ENCODE data around the gene COL8A1. TPM values are rescaled to one million over a fixed set of nuclear protein-coding genes. Genes with fewer than 3 reads are reported as not detected.

COL8A1 gene
- total RNA-seq, 4 donors from 2014 or later: 2.2 to 8.6 (median 5.1) TPM

DNA sequence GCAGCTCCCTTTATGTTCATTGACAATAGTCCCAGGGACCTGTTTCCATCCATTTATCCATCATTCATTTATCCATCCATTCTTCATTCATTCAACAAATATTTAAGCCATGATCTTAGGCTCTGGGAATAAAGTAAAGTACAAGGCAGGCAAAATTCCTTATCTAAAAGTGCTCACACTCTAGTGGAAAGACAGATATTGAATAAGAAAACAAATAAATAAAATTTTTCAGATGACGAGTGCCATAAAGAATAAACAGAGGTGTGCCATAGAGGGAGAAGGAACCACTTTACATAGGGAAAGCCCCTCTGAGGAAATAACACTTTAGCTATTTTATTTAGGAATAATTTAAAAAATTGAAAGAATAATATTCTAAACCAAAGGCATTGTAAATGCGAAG is 76.2 kb downstream of the COL8A1 start:
- intact Hi-C loops (cut with DNase I; ENCODE audit: low total_unique reads) (no loop called here), in situ Hi-C loops (cut with MboI; ENCODE audit: low sequenced_read_pairs in 4 of 4) (no loop called here)
- no peak overlapping the region for H3K27ac ChIP-seq
- no peaks in the 10 kb centered on the region for H3K9me3 ChIP-seq
- H3K27me3 ChIP-seq: no peaks in the 10 kb centered on the region
- no peaks in the 10 kb centered on the region for H3K36me3 ChIP-seq
- H3K4me3 ChIP-seq: no peak overlapping the region
- ATAC-seq (no peak), DNase-seq (no peak)
- TF ChIP-seq, protein P1, sequence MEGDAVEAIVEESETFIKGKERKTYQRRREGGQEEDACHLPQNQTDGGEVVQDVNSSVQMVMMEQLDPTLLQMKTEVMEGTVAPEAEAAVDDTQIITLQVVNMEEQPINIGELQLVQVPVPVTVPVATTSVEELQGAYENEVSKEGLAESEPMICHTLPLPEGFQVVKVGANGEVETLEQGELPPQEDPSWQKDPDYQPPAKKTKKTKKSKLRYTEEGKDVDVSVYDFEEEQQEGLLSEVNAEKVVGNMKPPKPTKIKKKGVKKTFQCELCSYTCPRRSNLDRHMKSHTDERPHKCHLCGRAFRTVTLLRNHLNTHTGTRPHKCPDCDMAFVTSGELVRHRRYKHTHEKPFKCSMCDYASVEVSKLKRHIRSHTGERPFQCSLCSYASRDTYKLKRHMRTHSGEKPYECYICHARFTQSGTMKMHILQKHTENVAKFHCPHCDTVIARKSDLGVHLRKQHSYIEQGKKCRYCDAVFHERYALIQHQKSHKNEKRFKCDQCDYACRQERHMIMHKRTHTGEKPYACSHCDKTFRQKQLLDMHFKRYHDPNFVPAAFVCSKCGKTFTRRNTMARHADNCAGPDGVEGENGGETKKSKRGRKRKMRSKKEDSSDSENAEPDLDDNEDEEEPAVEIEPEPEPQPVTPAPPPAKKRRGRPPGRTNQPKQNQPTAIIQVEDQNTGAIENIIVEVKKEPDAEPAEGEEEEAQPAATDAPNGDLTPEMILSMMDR (IDR thresholded peaks at IDR 0.05 in 4 of 5, conservative IDR thresholded peaks at IDR 0.05 in 1 of 5): no peak
- TF ChIP-seq POLR2A (IDR thresholded peaks at IDR 0.05): no peak
- no peaks in the 10 kb centered on the region for H3K4me1 ChIP-seq

DNA sequence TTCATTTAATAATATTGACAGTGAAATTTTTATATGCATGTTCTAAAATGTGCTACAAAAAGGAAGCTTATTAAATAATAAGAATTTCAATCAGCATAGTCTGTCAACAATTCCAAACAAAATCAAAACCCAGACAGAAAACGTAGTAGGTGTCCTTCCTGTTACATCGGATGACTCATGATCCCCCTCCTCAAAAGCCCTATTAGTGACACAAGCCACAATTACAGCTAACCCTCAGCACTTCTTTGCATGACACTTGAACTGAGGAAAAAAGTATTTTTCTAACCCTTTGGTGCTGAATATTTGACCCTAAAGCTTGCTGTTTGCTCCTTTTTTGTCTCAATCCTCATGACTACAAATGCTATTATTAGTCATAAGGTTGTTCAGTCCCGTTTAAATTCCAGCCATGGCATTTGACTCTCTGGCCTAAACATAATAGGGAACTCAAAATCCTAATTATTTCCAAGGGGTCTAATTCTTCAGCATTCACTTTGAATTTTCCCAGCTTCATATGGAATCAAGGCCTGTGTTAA is 78.1 kb downstream of the COL8A1 start:
- ATAC-seq (no peak), DNase-seq (no peak)
- Histone ChIP-seq H3K27me3 (no peaks in the 10 kb centered on the region), H3K36me3 (no peaks in the 10 kb centered on the region), H3K27ac (no peak overlapping the region), H3K4me1 (no peaks in the 10 kb centered on the region), H3K9me3 (no peaks in the 10 kb centered on the region), H3K4me3 (no peak overlapping the region)
- intact Hi-C loops (cut with DNase I; ENCODE audit: low total_unique reads): no loop called here
- TF ChIP-seq, protein P1 (IDR thresholded peaks at IDR 0.05 in 4 of 5, conservative IDR thresholded peaks at IDR 0.05 in 1 of 5): no peak
- no peak for TF ChIP-seq POLR2A (IDR thresholded peaks at IDR 0.05)
- in situ Hi-C loops (cut with MboI; ENCODE audit: low sequenced_read_pairs in 4 of 4): no loop called here

GRCh38 chr3:99720985-99721632 is 82.7 kb downstream of the COL8A1 start:
- ATAC-seq (no peak), DNase-seq (no peak)
- Histone ChIP-seq H3K4me1 (no peaks in the 10 kb centered on the region), H3K4me3 (no peak overlapping the region), H3K27ac (no peak overlapping the region), H3K36me3 (no peaks in the 10 kb centered on the region), H3K27me3 (no peaks in the 10 kb centered on the region), H3K9me3 (no peaks in the 10 kb centered on the region)
- intact Hi-C loops (cut with DNase I; ENCODE audit: low total_unique reads) (no loop called here), in situ Hi-C loops (cut with MboI; ENCODE audit: low sequenced_read_pairs in 4 of 4) (no loop called here)
- TF ChIP-seq POLR2A (IDR thresholded peaks at IDR 0.05): no peak
- TF ChIP-seq, protein P1 (IDR thresholded peaks at IDR 0.05 in 4 of 5, conservative IDR thresholded peaks at IDR 0.05 in 1 of 5): no peak

GRCh38 chr3:99721633-99722007 is 83.2 kb downstream of the COL8A1 start:
- Histone ChIP-seq H3K27ac (no peak overlapping the region), H3K9me3 (no peaks in the 10 kb centered on the region), H3K4me1 (no peaks in the 10 kb centered on the region), H3K36me3 (no peaks in the 10 kb centered on the region), H3K27me3 (no peaks in the 10 kb centered on the region), H3K4me3 (no peak overlapping the region)
- DNase-seq (no peak), ATAC-seq (no peak)
- TF ChIP-seq, protein P1 (IDR thresholded peaks at IDR 0.05 in 4 of 5, conservative IDR thresholded peaks at IDR 0.05 in 1 of 5): no peak
- TF ChIP-seq POLR2A (IDR thresholded peaks at IDR 0.05): no peak
- intact Hi-C loops (cut with DNase I; ENCODE audit: low total_unique reads): no loop called here
- in situ Hi-C loops (cut with MboI; ENCODE audit: low sequenced_read_pairs in 4 of 4): no loop called here

DNA sequence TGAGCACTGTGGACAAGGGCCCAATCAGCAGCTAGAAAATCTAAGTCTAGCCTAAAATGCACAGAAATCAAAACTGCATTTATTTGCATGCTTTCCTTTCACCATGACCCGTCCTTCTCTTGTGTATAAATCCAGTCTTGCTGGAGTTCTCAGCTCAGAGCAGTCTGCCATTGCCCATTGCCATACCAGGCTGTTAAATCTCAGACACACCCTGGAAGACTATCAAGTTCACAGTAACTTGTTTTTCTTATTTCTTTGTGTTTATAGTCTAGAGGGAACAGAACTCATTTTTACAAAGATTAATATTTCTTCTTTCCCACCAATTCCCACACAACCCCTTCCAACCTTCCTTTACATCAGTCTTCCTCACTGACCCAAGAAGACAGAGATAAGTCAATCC is 85.9 kb downstream of the COL8A1 start:
- Histone ChIP-seq H3K27ac (no peak overlapping the region), H3K36me3 (no peaks in the 10 kb centered on the region), H3K4me1 (no peaks in the 10 kb centered on the region), H3K27me3 (no peaks in the 10 kb centered on the region), H3K9me3 (no peaks in the 10 kb centered on the region), H3K4me3 (no peak overlapping the region)
- ATAC-seq: no peak
- DNase-seq: no peak
- in situ Hi-C loops (cut with MboI; ENCODE audit: low sequenced_read_pairs in 4 of 4) (no loop called here), intact Hi-C loops (cut with DNase I; ENCODE audit: low total_unique reads) (no loop called here)
- TF ChIP-seq, protein P1 (IDR thresholded peaks at IDR 0.05 in 4 of 5, conservative IDR thresholded peaks at IDR 0.05 in 1 of 5): no peak
- no peak for TF ChIP-seq POLR2A (IDR thresholded peaks at IDR 0.05)

All from gastrocnemius medialis (tissue), 4 donors.